IMR-90 (cell line): ENCODE results near the gene MLANA. TPM values are rescaled to one million over a fixed set of nuclear protein-coding genes. Genes with fewer than 3 reads are reported as not detected.
A peak's percentile ranks its signal among the peaks of the same experiment; 100 is the strongest.

ENCODE experiments used
- ATAC-seq: fragments of 200-7000 bp; cut with Tn5 transposase; 2 replicates; pipeline ENCODE4 v1.9.1; 2020; ENCODE audit warnings: low read depth, mild to moderate bottlenecking, moderate library complexity
- BruUV-seq: library from RNA; stranded (reverse); fragments of 400-500 nt; replicated peaks from 2 replicates; lab custom pipeline; 2021; lab: Mats Ljungman, UMichigan
- CTCF ChIA-PET: fragments of 300-600 bp; formaldehyde crosslinking; extraction: SDS; loops from one replicate; lab custom pipeline; 2021; ENCODE audit warnings: antibody characterized with exemption; lab: Yijun Ruan, JAX
- POLR2A ChIA-PET: fragments of 300-600 bp; sonication (Branson Sonifier 250); formaldehyde crosslinking; loops from one replicate; lab custom pipeline; 2022; ENCODE audit warnings: antibody characterized with exemption; ENCODE audit not compliant: unreplicated experiment; lab: Charles Lee
- DNase-seq: peaks from one replicate; pipeline ENCODE4 v3.0.0; 2013
- H2AFZ ChIP-seq: replicated peaks from 2 replicates; pipeline ENCODE3; 2013; ENCODE audit warnings: low read length, mild to moderate bottlenecking; ENCODE audit not compliant: poor library complexity
- H2AK5ac ChIP-seq: 2 replicates; pipeline ENCODE4 v1.6.1; 2013; ENCODE audit warnings: low read depth, low read length, inconsistent platforms
- H2AK9ac ChIP-seq: replicated peaks from 2 replicates; pipeline ENCODE3; 2013; ENCODE audit warnings: mild to moderate bottlenecking, low read depth, low read length, moderate library complexity; ENCODE audit not compliant: poor library complexity
- H2BK120ac ChIP-seq: 2 replicates; pipeline ENCODE4 v1.6.1; 2013; ENCODE audit warnings: low read depth, low read length, inconsistent platforms
- H2BK15ac ChIP-seq: 3 replicates; pipeline ENCODE4 v1.6.1; 2013; ENCODE audit warnings: low read depth, low read length, inconsistent platforms
- H2BK20ac ChIP-seq: 2 replicates; pipeline ENCODE4 v1.6.1; 2013; ENCODE audit warnings: low read depth, mild to moderate bottlenecking, inconsistent platforms, low read length, moderate library complexity
- H2BK5ac ChIP-seq: 2 replicates; pipeline ENCODE4 v1.6.1; 2013; ENCODE audit warnings: mild to moderate bottlenecking, low read depth, low read length, inconsistent platforms; ENCODE audit not compliant: poor library complexity, severe bottlenecking
- H3K14ac ChIP-seq: replicated peaks from 2 replicates; pipeline ENCODE4 v1.6.1; 2013; ENCODE audit warnings: low read depth, low read length, inconsistent platforms
- H3K18ac ChIP-seq: 2 replicates; pipeline ENCODE4 v1.6.1; 2013; ENCODE audit warnings: low read depth, low read length, control low read depth
- H3K23ac ChIP-seq: 2 replicates; pipeline ENCODE4 v1.6.1; 2013; ENCODE audit warnings: low read depth, low read length, inconsistent platforms
- H3K27ac ChIP-seq: 2 replicates; pipeline ENCODE4 v1.5.1; 2013; ENCODE audit warnings: mild to moderate bottlenecking, control low read depth, low read length; ENCODE audit not compliant: insufficient read depth
- H3K27me3 ChIP-seq: 2 replicates; pipeline ENCODE4 v1.6.1; 2013; ENCODE audit warnings: low read length; ENCODE audit not compliant: control insufficient read depth, insufficient read depth
- H3K36me3 ChIP-seq: 2 replicates; pipeline ENCODE4 v1.6.1; 2013; ENCODE audit warnings: low read length, mixed read lengths; ENCODE audit not compliant: control insufficient read depth, insufficient read depth
- H3K4ac ChIP-seq: 2 replicates; pipeline ENCODE4 v1.6.1; 2013; ENCODE audit warnings: low read depth, low read length, inconsistent platforms
- H3K4me1 ChIP-seq: 2 replicates; pipeline ENCODE4 v1.6.1; 2013; ENCODE audit warnings: low read length, mixed read lengths; ENCODE audit not compliant: control insufficient read depth, insufficient read depth
- H3K4me2 ChIP-seq: 2 replicates; pipeline ENCODE4 v1.6.1; 2013; ENCODE audit warnings: low read depth, mild to moderate bottlenecking, control low read depth, low read length, moderate library complexity
- H3K4me3 ChIP-seq: 2 replicates; pipeline ENCODE4 v1.5.1; 2013; ENCODE audit warnings: low read depth, mild to moderate bottlenecking, control low read depth, low read length, moderate library complexity; ENCODE audit not compliant: insufficient read depth
- H3K56ac ChIP-seq: 2 replicates; pipeline ENCODE4 v1.6.1; 2013; ENCODE audit warnings: low read length, inconsistent platforms; ENCODE audit not compliant: insufficient read depth; ENCODE audit errors: extremely low read depth
- H3K79me1 ChIP-seq, 2 experiments: 2 replicates each; pipeline ENCODE4 v1.6.1; 2013; ENCODE audit warnings: low read length in 2 of 2, inconsistent platforms in 1 of 2, low read depth in 1 of 2
- H3K9ac ChIP-seq: 2 replicates; pipeline ENCODE4 v1.6.1; 2013; ENCODE audit warnings: low read depth, low read length, control low read depth
- H3K9me1 ChIP-seq: 2 replicates; pipeline ENCODE4 v1.6.1; 2013; ENCODE audit warnings: low read length, inconsistent platforms; ENCODE audit not compliant: insufficient read depth
- H3K9me3 ChIP-seq: 2 replicates; pipeline ENCODE4 v1.6.1; 2013; ENCODE audit warnings: low read length; ENCODE audit not compliant: control insufficient read depth, insufficient read depth
- H4K20me1 ChIP-seq: 2 replicates; pipeline ENCODE4 v1.6.1; 2013; ENCODE audit warnings: low read length, inconsistent platforms; ENCODE audit not compliant: insufficient read depth
- H4K5ac ChIP-seq: 2 replicates; pipeline ENCODE4 v1.6.1; 2013; ENCODE audit warnings: mild to moderate bottlenecking, low read depth, low read length, control low read depth
- H4K8ac ChIP-seq, 2 experiments: 2 replicates each; pipeline ENCODE4 v1.6.1; 2013; ENCODE audit warnings: low read depth in 2 of 2, low read length in 2 of 2, control low read depth in 1 of 2, inconsistent platforms in 1 of 2
- H4K91ac ChIP-seq: 2 replicates; pipeline ENCODE4 v1.6.1; 2013; ENCODE audit warnings: low read depth, low read length, inconsistent platforms; ENCODE audit not compliant: insufficient read depth
- BHLHE40 ChIP-seq: fragments of 150-350 bp; IDR thresholded peaks from 2 replicates; pipeline ENCODE4 v1.6.1; 2016; ENCODE audit warnings: mild to moderate bottlenecking, low read depth, low read length
- CEBPB ChIP-seq: IDR thresholded peaks from 2 replicates; pipeline ENCODE4 v1.6.1; 2012; ENCODE audit warnings: low read depth, low read length, improper control_type of control experiment
- CHD1 ChIP-seq: IDR thresholded peaks from 2 replicates; pipeline ENCODE4 v1.6.1; 2012; ENCODE audit warnings: low read depth, low read length, improper control_type of control experiment
- ELK1 ChIP-seq: fragments of 150-350 bp; IDR thresholded peaks from 2 replicates; pipeline ENCODE4 v1.6.1; 2016; ENCODE audit warnings: low read depth, mild to moderate bottlenecking, low read length, moderate library complexity, borderline replicate concordance
- FOS ChIP-seq: fragments of 150-350 bp; IDR thresholded peaks from 2 replicates; pipeline ENCODE4 v1.6.1; 2016; ENCODE audit warnings: low read depth, low read length
- MAFK ChIP-seq: IDR thresholded peaks from 2 replicates; pipeline ENCODE4 v1.6.1; 2012; ENCODE audit warnings: low read depth, low read length, improper control_type of control experiment
- MAZ ChIP-seq: IDR thresholded peaks from 2 replicates; pipeline ENCODE4 v1.6.1; 2012; ENCODE audit warnings: low read depth, mild to moderate bottlenecking, low read length, improper control_type of control experiment, moderate library complexity, borderline replicate concordance
- MXI1 ChIP-seq: IDR thresholded peaks from 2 replicates; pipeline ENCODE4 v1.6.1; 2012; ENCODE audit warnings: low read depth, mild to moderate bottlenecking, low read length, moderate library complexity, borderline replicate concordance
- NFE2L2 ChIP-seq: fragments of 150-350 bp; IDR thresholded peaks from 2 replicates; pipeline ENCODE4 v1.6.1; 2016; ENCODE audit warnings: low read depth, mild to moderate bottlenecking, low read length
- POLR2A ChIP-seq: IDR thresholded peaks from 2 replicates; pipeline ENCODE4 v1.6.1; 2012; ENCODE audit warnings: mild to moderate bottlenecking, low read depth, low read length
- RAD21 ChIP-seq: IDR thresholded peaks from 2 replicates; pipeline ENCODE4 v1.6.1; 2012; ENCODE audit warnings: low read length, improper control_type of control experiment
- RCOR1 ChIP-seq: IDR thresholded peaks from 2 replicates; pipeline ENCODE4 v1.6.1; 2012; ENCODE audit warnings: mild to moderate bottlenecking, low read length, improper control_type of control experiment; ENCODE audit not compliant: insufficient replicate concordance
- RFX5 ChIP-seq: IDR thresholded peaks from 2 replicates; pipeline ENCODE4 v1.8.0; 2012; ENCODE audit warnings: low read depth, mild to moderate bottlenecking, low read length, moderate library complexity
- SMC3 ChIP-seq: fragments of 150-350 bp; IDR thresholded peaks from 2 replicates; pipeline ENCODE4 v1.6.1; 2016; ENCODE audit warnings: low read depth, mild to moderate bottlenecking, antibody characterized with exemption, low read length, moderate library complexity
- USF2 ChIP-seq: fragments of 150-350 bp; IDR thresholded peaks from 2 replicates; pipeline ENCODE4 v1.6.1; 2017; ENCODE audit warnings: mild to moderate bottlenecking, antibody characterized with exemption, low read length, low read depth
- WGBS, 2 experiments: methylation state at CpG; one replicate each; pipeline versions ENCODE4 v1.1.5 to v1.1.7; 2013; ENCODE audit warnings: missing lambda C conversion rate in 2 of 2; ENCODE audit not compliant: insufficient read length in 1 of 2; ENCODE audit errors: extremely low coverage in 2 of 2; 5-methylcytosine and 5-hydroxymethylcytosine counted together
- dilution Hi-C: fragments of 300-500 bp; cut with HindIII; formaldehyde crosslinking; loops from one replicate; pipeline ENCODE4 v1.14.3; 2018; ENCODE audit warnings: low sequenced_read_pairs; ENCODE audit not compliant: unreplicated experiment
- in situ Hi-C: fragments of 300-500 bp; cut with MboI; formaldehyde crosslinking; loops from 3 replicates; pipeline ENCODE4 v1.14.3; 2019; ENCODE audit warnings: low sequenced_read_pairs, inconsistent platforms, mixed read lengths
- intact Hi-C: fragments of 100-400 bp; cut with micrococcal nuclease; formaldehyde crosslinking; loops from 2 replicates; pipeline ENCODE4 v1.10.0; 2022
- polyA plus RNA-seq, 3 experiments: library from polyadenylated mRNA; depleted of rRNA; stranded (reverse); fragments of >200 nt; gene quantifications; 2 replicates each; pipeline ENCODE4 v1.2.3, GENCODE V29; 2012; ENCODE audit warnings: low replicate concordance in 1 of 3
- total RNA-seq: library from RNA; depleted of rRNA; stranded (reverse); fragments of >200 nt; gene quantifications from 2 replicates; pipeline ENCODE4 v1.2.3, GENCODE V29; 2012
- TF ChIP-seq, protein P1 (sequence below): conservative IDR thresholded peaks from 2 replicates; pipeline ENCODE4 v1.5.1; 2012; ENCODE audit warnings: mild to moderate bottlenecking, low read depth, low read length, improper control_type of control experiment

MLANA gene
- total and polyA plus RNA-seq, 2 of the 4 experiments (the other 2 are of a cell fraction), result not detected

DNA sequence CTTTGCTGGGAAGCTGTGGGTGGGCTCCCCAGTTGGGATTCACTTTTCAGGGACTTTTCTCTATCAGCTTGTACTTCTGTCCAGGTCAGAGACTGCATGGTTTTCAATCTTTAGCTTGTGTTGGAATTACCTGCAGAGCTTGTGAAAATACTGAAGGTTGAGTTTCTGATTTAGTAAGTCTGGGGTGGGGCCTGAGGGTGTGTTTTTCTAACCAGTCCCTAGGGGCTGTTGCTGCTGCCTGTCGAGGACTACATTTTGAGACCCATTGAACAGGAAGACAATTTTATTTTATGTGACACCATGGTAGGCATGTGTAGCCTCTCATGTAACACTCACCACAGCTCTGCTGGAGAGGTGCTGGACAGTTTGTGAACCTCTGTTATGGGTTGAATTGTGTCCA lies 14.7 kb upstream of the MLANA start:
- Histone ChIP-seq H4K91ac (no peak overlapping the region), H2AK5ac (no peak overlapping the region), H3K4me2 (no peak overlapping the region), H2AK9ac (no peak overlapping the region), H3K36me3 (no peaks in the 10 kb centered on the region), H4K5ac (no peak overlapping the region), H3K18ac (no peak overlapping the region), H3K9me1 (no peaks in the 10 kb centered on the region), H4K20me1 (no peaks in the 10 kb centered on the region), H3K4ac (no peak overlapping the region), H2BK15ac (no peak overlapping the region), H3K56ac (no peak overlapping the region), H3K9me3 (no peaks in the 10 kb centered on the region), H3K27me3 (no peaks in the 10 kb centered on the region), H2BK20ac (no peak overlapping the region), H3K4me1 (no peaks in the 10 kb centered on the region), H2BK120ac (no peak overlapping the region), H2BK5ac (no peak overlapping the region), H3K14ac (0 out of 2 replicates have a peak overlapping the region, but pooled peaks have one; percentile 27), H3K9ac (no peak overlapping the region), H3K23ac (no peak overlapping the region), H3K4me3 (no peak overlapping the region), H3K79me1 (no peaks in the 10 kb centered on the region), H3K27ac (no peak overlapping the region), H4K8ac (no peak overlapping the region), H2AFZ (peak overlapping the region; percentile 39)
- no TSS peak for BruUV-seq
- in situ Hi-C loops (no loop called here), dilution Hi-C loops (no loop called here), intact Hi-C loops (no loop called here)
- POLR2A ChIA-PET, result no interaction called here
- no peak for TF ChIP-seq RFX5
- TF ChIP-seq, protein P1, sequence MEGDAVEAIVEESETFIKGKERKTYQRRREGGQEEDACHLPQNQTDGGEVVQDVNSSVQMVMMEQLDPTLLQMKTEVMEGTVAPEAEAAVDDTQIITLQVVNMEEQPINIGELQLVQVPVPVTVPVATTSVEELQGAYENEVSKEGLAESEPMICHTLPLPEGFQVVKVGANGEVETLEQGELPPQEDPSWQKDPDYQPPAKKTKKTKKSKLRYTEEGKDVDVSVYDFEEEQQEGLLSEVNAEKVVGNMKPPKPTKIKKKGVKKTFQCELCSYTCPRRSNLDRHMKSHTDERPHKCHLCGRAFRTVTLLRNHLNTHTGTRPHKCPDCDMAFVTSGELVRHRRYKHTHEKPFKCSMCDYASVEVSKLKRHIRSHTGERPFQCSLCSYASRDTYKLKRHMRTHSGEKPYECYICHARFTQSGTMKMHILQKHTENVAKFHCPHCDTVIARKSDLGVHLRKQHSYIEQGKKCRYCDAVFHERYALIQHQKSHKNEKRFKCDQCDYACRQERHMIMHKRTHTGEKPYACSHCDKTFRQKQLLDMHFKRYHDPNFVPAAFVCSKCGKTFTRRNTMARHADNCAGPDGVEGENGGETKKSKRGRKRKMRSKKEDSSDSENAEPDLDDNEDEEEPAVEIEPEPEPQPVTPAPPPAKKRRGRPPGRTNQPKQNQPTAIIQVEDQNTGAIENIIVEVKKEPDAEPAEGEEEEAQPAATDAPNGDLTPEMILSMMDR, result no peak
- no peak for TF ChIP-seq MXI1
- TF ChIP-seq RCOR1, result no peak
- TF ChIP-seq POLR2A, result no peak
- TF ChIP-seq USF2, result no peak
- TF ChIP-seq ELK1, result no peak
- no peak for TF ChIP-seq SMC3
- TF ChIP-seq CHD1, result no peak
- no peak for TF ChIP-seq RAD21
- TF ChIP-seq MAFK, result no peak
- TF ChIP-seq BHLHE40, result no peak
- TF ChIP-seq FOS, result no peak
- no peak for TF ChIP-seq MAZ
- no peak for TF ChIP-seq NFE2L2
- no peak for TF ChIP-seq CEBPB
- CTCF ChIA-PET, result interaction anchor here (0.5 kb wide), 1 partner anchor 31 kb away, joined by 3 read pairs; no protein-coding TSS in a partner anchor
- ATAC-seq (no peak), DNase-seq (no peak)
- no CpG with 5 or more reads among the region's 1 CpG for WGBS, 2 experiments
